NCI-H460 (cell line): ENCODE measurements around the gene SF1. TPM values are rescaled to one million over a fixed set of nuclear protein-coding genes. Genes with fewer than 3 reads are reported as not detected.

Source experiments
- DNase-seq: peaks from one replicate; pipeline ENCODE4 v3.0.0-alpha.2; 2016; ENCODE audit warnings: low read depth; ENCODE audit errors: extremely low read depth
- total RNA-seq: library from RNA; depleted of rRNA; stranded (reverse); fragments of >200 nt; shearing (Covaris generic); gene quantifications from 2 replicates; pipeline ENCODE4 v1.2.3, GENCODE V29; 2014

SF1 gene
- total RNA-seq, 1 experiment from 2014 or later: 72.2 TPM

GRCh38 chr11:64751580-64751979 is 26.8 kb downstream of the SF1 start:
- no peak for DNase-seq

GRCh38 chr11:64751136-64751535 is 27.2 kb downstream of the SF1 start:
- DNase-seq: no peak

GRCh38 chr11:64750361-64751054 is 27.8 kb downstream of the SF1 start:
- DNase-seq: no peak

GRCh38 chr11:64747961-64748665 is 30.2 kb downstream of the SF1 start:
- DNase-seq: no peak

- no peak for DNase-seq
These were observed 31.9 kb downstream of the SF1 start for GRCh38 chr11:64746486-64746885.

- DNase-seq: no peak
These were observed 32.6 kb downstream of the SF1 start for GRCh38 chr11:64745521-64746328.

GRCh38 chr11:64745189-64745520 is 33.2 kb downstream of the SF1 start:
- no peak for DNase-seq

- no peak for DNase-seq
These were observed 33.7 kb downstream of the SF1 start for GRCh38 chr11:64744544-64745188.

GRCh38 chr11:64743591-64744543 is 34.5 kb downstream of the SF1 start, which contains the start of gene RASGRP2:
Gene RASGRP2 (minus strand): TSS chr11:64744142. CDS start chr11:64742866, 1,276 bp downstream.
- peak; percentile 24 for DNase-seq

- DNase-seq: peak; percentile 27
These were observed 35.3 kb downstream of the SF1 start for GRCh38 chr11:64742889-64743590.

- no peak for DNase-seq
These were observed 36.1 kb downstream of the SF1 start for GRCh38 chr11:64742087-64742888.

GRCh38 chr11:64741375-64742086 is 36.8 kb downstream of the SF1 start:
- no peak for DNase-seq

GRCh38 chr11:64739871-64740270 is 38.5 kb downstream of the SF1 start:
- DNase-seq: no peak

GRCh38 chr11:64736654-64737053 is 41.7 kb downstream of the SF1 start:
- no peak for DNase-seq

- DNase-seq: no peak
These were observed 42.5 kb downstream of the SF1 start for GRCh38 chr11:64735725-64736259.

- DNase-seq: no peak
These were observed 43.3 kb downstream of the SF1 start for GRCh38 chr11:64734811-64735724.
